Liver (tissue), 9 donors: ENCODE measurements around the gene SUSD4. TPM values are rescaled to one million over a fixed set of nuclear protein-coding genes. Genes with fewer than 3 reads are reported as not detected.

Experiments used
- DNase-seq: peaks from one replicate; pipeline ENCODE4 v3.0.0-alpha.2; 2017; ENCODE audit warnings: low spot score
- H3K27ac ChIP-seq, 2 donors: one replicate each; pipeline ENCODE4 v1.7.0; 2013; ENCODE audit warnings: inconsistent platforms in 2 of 2, low read length in 2 of 2, control low read depth in 1 of 2, low read depth in 1 of 2, mild to moderate bottlenecking in 1 of 2
- H3K27me3 ChIP-seq, 4 donors: one replicate each; pipeline versions ENCODE4 v1.6.1 to v1.7.0; 2013; ENCODE audit warnings: low read length in 3 of 4, inconsistent platforms in 1 of 4, mild to moderate bottlenecking in 1 of 4, moderate library complexity in 1 of 4; ENCODE audit not compliant: control insufficient read depth in 4 of 4, insufficient read depth in 4 of 4
- H3K36me3 ChIP-seq, 4 donors: one replicate each; pipeline versions ENCODE4 v1.6.1 to v1.7.0; 2013; ENCODE audit warnings: low read length in 3 of 4, mild to moderate bottlenecking in 3 of 4, low read depth in 1 of 4, moderate library complexity in 1 of 4; ENCODE audit not compliant: control insufficient read depth in 4 of 4, insufficient read depth in 3 of 4
- H3K4me1 ChIP-seq, 4 donors: one replicate each; pipeline versions ENCODE4 v1.6.1 to v1.7.0; 2013; ENCODE audit warnings: low read length in 3 of 4, mild to moderate bottlenecking in 3 of 4, moderate library complexity in 1 of 4; ENCODE audit not compliant: control insufficient read depth in 4 of 4, insufficient read depth in 4 of 4
- H3K4me3 ChIP-seq, 3 donors: one replicate each; pipeline versions ENCODE4 v1.6.1 to v1.7.0; 2013; ENCODE audit warnings: low read length in 3 of 3, control low read depth in 1 of 3, low read depth in 1 of 3, mild to moderate bottlenecking in 1 of 3
- H3K9ac ChIP-seq, 2 donors: one replicate each; pipeline ENCODE4 v1.7.0; 2013; ENCODE audit warnings: low read length in 2 of 2, mild to moderate bottlenecking in 2 of 2, moderate library complexity in 2 of 2, control low read depth in 1 of 2, low read depth in 1 of 2
- H3K9me3 ChIP-seq, 4 donors: one replicate each; pipeline versions ENCODE4 v1.6.1 to v1.7.0; 2013; ENCODE audit warnings: low read length in 3 of 4; ENCODE audit not compliant: control insufficient read depth in 4 of 4
- EGR1 ChIP-seq, 2 donors: IDR thresholded peaks; 2 replicates each; pipeline ENCODE4 v1.6.1; 2016 to 2018; ENCODE audit warnings: antibody characterized with exemption in 2 of 2, low read depth in 2 of 2
- FOXA1 ChIP-seq: IDR thresholded peaks from 2 replicates; pipeline ENCODE4 v1.6.1; 2016; ENCODE audit warnings: antibody characterized with exemption
- FOXA2 ChIP-seq: IDR thresholded peaks from 2 replicates; pipeline ENCODE4 v1.6.1; 2016; ENCODE audit warnings: antibody characterized with exemption
- GABPA ChIP-seq, 2 donors: IDR thresholded peaks in 1 of 2; conservative IDR thresholded peaks in 1 of 2; 2 replicates each; pipeline ENCODE4 v1.6.1; 2016; ENCODE audit warnings: antibody characterized with exemption in 2 of 2, mild to moderate bottlenecking in 1 of 2, moderate library complexity in 1 of 2
- HNF4A ChIP-seq, 2 donors: conservative IDR thresholded peaks; 2 replicates each; pipeline ENCODE4 v1.6.1; 2016; ENCODE audit warnings: antibody characterized with exemption in 2 of 2, mild to moderate bottlenecking in 2 of 2
- HNF4G ChIP-seq: IDR thresholded peaks from 2 replicates; pipeline ENCODE4 v1.6.1; 2016; ENCODE audit warnings: antibody characterized with exemption
- RAD21 ChIP-seq, 2 donors: IDR thresholded peaks; 2 replicates each; pipeline ENCODE4 v1.6.1; 2016; ENCODE audit warnings: antibody characterized with exemption in 2 of 2, mild to moderate bottlenecking in 2 of 2
- REST ChIP-seq: IDR thresholded peaks from 2 replicates; pipeline ENCODE4 v1.6.1; 2016; ENCODE audit warnings: antibody characterized with exemption, mild to moderate bottlenecking
- SP1 ChIP-seq: IDR thresholded peaks from 2 replicates; pipeline ENCODE4 v1.6.1; 2018; ENCODE audit warnings: antibody characterized with exemption, mild to moderate bottlenecking
- YY1 ChIP-seq: IDR thresholded peaks from 2 replicates; pipeline ENCODE4 v1.6.1; 2016; ENCODE audit warnings: antibody characterized with exemption, mild to moderate bottlenecking
- ZBTB33 ChIP-seq: IDR thresholded peaks from 2 replicates; pipeline ENCODE4 v1.6.1; 2016; ENCODE audit warnings: antibody characterized with exemption
- WGBS: extraction: QIAGEN DNeasy Blood & Tissue Kit; methylation state at CpG from one replicate; pipeline ENCODE4 v1.1.7; 2013; 5-methylcytosine and 5-hydroxymethylcytosine counted together
- polyA plus RNA-seq, 2 donors: library from polyadenylated mRNA; stranded (reverse) in 1 of 2; unstranded in 1 of 2; fragments of 200-250 nt in 1 of 2; fragments of >200 nt in 1 of 2; fragmentation: Nextera tagmentation in 1 of 2; extraction: Ambion mirVana in 1 of 2; gene quantifications; one replicate each; pipeline versions ENCODE4 v1.2.1 to v1.2.3, GENCODE V29; 2013 to 2015
- total RNA-seq, 2 donors: library from RNA; depleted of rRNA; stranded (reverse); fragments of >200 nt; gene quantifications; one replicate each; pipeline ENCODE4 v1.2.3, GENCODE V29; 2014
- donor health status: healthy.
- donor health status: healthy.
- donor health status: healthy.
- donor health status: healthy.
- donor health status: healthy.

The SUSD4 gene
- total and polyA plus RNA-seq, 4 donors = 1.1 to 3.8 (median 1.8) TPM

GRCh38 chr1:223204424-223204823 lies 159.6 kb downstream of the SUSD4 start (continued):
- TF ChIP-seq HNF4A (conservative IDR thresholded peaks at IDR 0.05) (no peak), ZBTB33 (no peak), SP1 (no peak), RAD21 (IDR thresholded peaks at IDR 0.05) (no peak), FOXA2 (no peak), YY1 (no peak), EGR1 (IDR thresholded peaks at IDR 0.05; ENCODE audit: low read depth in 2 of 2) (no peak), FOXA1 (no peak)

GRCh38 chr1:223203694-223204093 lies 160.3 kb downstream of the SUSD4 start:
- DNase-seq = no peak
- H3K4me1 ChIP-seq = no peaks in the 10 kb centered on the region
- no peaks in the 10 kb centered on the region for H3K27me3 ChIP-seq
- WGBS = 89% methylated on average over 6 of the region's 6 CpGs
- H3K27ac ChIP-seq = no peak overlapping the region
- no peak overlapping the region for H3K9ac ChIP-seq
- no peaks in the 10 kb centered on the region for H3K36me3 ChIP-seq
- TF ChIP-seq REST = no peak
- no peaks in the 10 kb centered on the region for H3K9me3 ChIP-seq
- H3K4me3 ChIP-seq = no peak overlapping the region

- no peaks in the 10 kb centered on the region for H3K27me3 ChIP-seq
- TF ChIP-seq GABPA (IDR thresholded peaks at IDR 0.05 in 1 of 2, conservative IDR thresholded peaks at IDR 0.05 in 1 of 2) (no peak), FOXA1 (no peak), RAD21 (IDR thresholded peaks at IDR 0.05) (no peak), HNF4G (no peak)
- WGBS = 93% methylated on average over 9 of the region's 9 CpGs
- no peak overlapping the region for H3K4me3 ChIP-seq
- DNase-seq = no peak
- H3K27ac ChIP-seq = no peak overlapping the region
- H3K9ac ChIP-seq = no peak overlapping the region
- H3K4me1 ChIP-seq = no peaks in the 10 kb centered on the region
- H3K9me3 ChIP-seq = no peaks in the 10 kb centered on the region
- H3K36me3 ChIP-seq = no peaks in the 10 kb centered on the region
Measured at GRCh38 chr1:223203034-223203408, 161.0 kb downstream of the SUSD4 start.
